HCT116 (cell line): ENCODE data around the gene INS. TPM values are rescaled to one million over a fixed set of nuclear protein-coding genes. Genes with fewer than 3 reads are reported as not detected.
A peak's percentile ranks its signal among the peaks of the same experiment; 100 is the strongest.

ENCODE experiments used
- ATAC-seq: fragments of 200-7000 bp; cut with Tn5 transposase; 2 replicates; pipeline ENCODE4 v1.9.1; 2020; ENCODE audit warnings: mild to moderate bottlenecking, moderate library complexity
- BruUV-seq: library from RNA; stranded (reverse); fragments of 400-500 nt; replicated peaks from 2 replicates; lab custom pipeline; 2021; lab: Mats Ljungman, UMichigan
- CTCF ChIA-PET: fragments of 300-600 bp; sonication (Branson Sonifier 250); formaldehyde crosslinking; loops from one replicate; lab custom pipeline; 2021; ENCODE audit warnings: antibody characterized with exemption; lab: Charles Lee
- POLR2A ChIA-PET: fragments of 300-600, 350-600 bp; sonication (Branson Sonifier 250); formaldehyde crosslinking; loops from one replicate; lab custom pipeline; 2021; ENCODE audit warnings: antibody characterized with exemption; lab: Charles Lee
- RAD21 ChIA-PET, 2 experiments: fragments of 300-600 bp; sonication (Branson Sonifier 250); formaldehyde crosslinking; loops; one replicate each; lab custom pipeline; 2023; ENCODE audit warnings: low total read pairs in 2 of 2; ENCODE audit not compliant: uncharacterized antibody in 2 of 2, unreplicated experiment in 2 of 2, low non-redundant PET in 1 of 2; lab: Charles Lee
- DNase-seq: peaks from one replicate; pipeline ENCODE4 v3.0.0-alpha.2; 2010; ENCODE audit warnings: low read depth, low spot score
- H2AFZ ChIP-seq: fragments of 200-600 bp; shearing (Covaris generic), sonication (generic); 2 replicates; pipeline ENCODE4 v1.6.1; 2017; ENCODE audit warnings: low read depth, mixed run types, mixed read lengths, antibody characterized with exemption, low read length; ENCODE audit not compliant: poor library complexity, severe bottlenecking
- H3K27ac ChIP-seq: 2 replicates; pipeline ENCODE4 v1.5.1; 2012; ENCODE audit warnings: low read depth, low read length
- H3K27me3 ChIP-seq: fragments of 200-600 bp; sonication (generic); 2 replicates; pipeline ENCODE4 v1.6.1; 2016; ENCODE audit warnings: mixed run types, low read length, mixed read lengths; ENCODE audit not compliant: insufficient read depth
- H3K36me3 ChIP-seq, 2 experiments: fragments of 200-500 bp in 1 of 2; fragments of 200-600 bp in 1 of 2; sonication (Bioruptor generic) in 1 of 2; sonication (generic) in 1 of 2; 2 replicates each; pipeline versions ENCODE4 v1.5.1 to v1.6.1; 2014 to 2016; ENCODE audit warnings: low read length in 2 of 2, inconsistent platforms in 1 of 2, mixed read lengths in 1 of 2, mixed run types in 1 of 2; ENCODE audit not compliant: insufficient read depth in 2 of 2, control insufficient read depth in 1 of 2
- H3K4me1 ChIP-seq, 2 experiments: fragments of 200-600 bp in 1 of 2; sonication (generic) in 1 of 2; 2 replicates each; pipeline versions ENCODE4 v1.5.1 to v1.6.1; 2012 to 2017; ENCODE audit warnings: low read length in 2 of 2, inconsistent platforms in 1 of 2, mild to moderate bottlenecking in 1 of 2, mixed read lengths in 1 of 2, mixed run types in 1 of 2, moderate library complexity in 1 of 2; ENCODE audit not compliant: insufficient read depth in 2 of 2, control insufficient read depth in 1 of 2
- H3K4me2 ChIP-seq: fragments of 200-600 bp; sonication (generic); 2 replicates; pipeline ENCODE4 v1.6.1; 2017; ENCODE audit warnings: mixed run types, low read length, mixed read lengths
- H3K4me3 ChIP-seq, 2 experiments: fragments of 200-600 bp in 1 of 2; sonication (generic) in 1 of 2; replicated peaks in 1 of 2; 2 replicates each; pipeline ENCODE4 v1.5.1; 2011 to 2016; ENCODE audit warnings: low read length in 2 of 2, control low read depth in 1 of 2, low read depth in 1 of 2, mild to moderate bottlenecking in 1 of 2, mixed read lengths in 1 of 2, mixed run types in 1 of 2
- H3K79me2 ChIP-seq: fragments of 200-600 bp; sonication (generic); 2 replicates; pipeline ENCODE4 v1.6.1; 2017; ENCODE audit warnings: mild to moderate bottlenecking, mixed run types, low read length, moderate library complexity, mixed read lengths; ENCODE audit not compliant: insufficient read depth
- H3K9ac ChIP-seq: fragments of 200-600 bp; sonication (generic); 2 replicates; pipeline ENCODE4 v1.6.1; 2016; ENCODE audit warnings: low read length, mixed read lengths
- H3K9me2 ChIP-seq: fragments of 200-600 bp; sonication (generic), shearing (Covaris generic); 2 replicates; pipeline ENCODE4 v1.6.1; 2017; ENCODE audit warnings: mixed run types, mild to moderate bottlenecking, moderate library complexity; ENCODE audit not compliant: insufficient read depth
- H3K9me3 ChIP-seq, 2 experiments: fragments of 200-500 bp in 1 of 2; fragments of 200-600 bp in 1 of 2; sonication (Bioruptor generic) in 1 of 2; sonication (generic) in 1 of 2; 2 replicates each; pipeline ENCODE4 v1.6.1; 2014 to 2017; ENCODE audit warnings: low read length in 2 of 2, mixed read lengths in 2 of 2, inconsistent platforms in 1 of 2, low read depth in 1 of 2, mild to moderate bottlenecking in 1 of 2, mixed run types in 1 of 2, moderate library complexity in 1 of 2; ENCODE audit not compliant: control insufficient read depth in 1 of 2, insufficient read depth in 1 of 2
- H4K20me1 ChIP-seq: fragments of 200-600 bp; sonication (generic), shearing (Covaris generic); 2 replicates; pipeline ENCODE4 v1.6.1; 2017; ENCODE audit warnings: mixed run types, mild to moderate bottlenecking, moderate library complexity; ENCODE audit not compliant: insufficient read depth
- ATF3 ChIP-seq: IDR thresholded peaks from 2 replicates; pipeline ENCODE4 v1.6.1; 2012
- CBX3 ChIP-seq: IDR thresholded peaks from 2 replicates; pipeline ENCODE4 v1.6.1; 2012; ENCODE audit warnings: low read depth
- ELF1 ChIP-seq: IDR thresholded peaks from 2 replicates; pipeline ENCODE4 v1.6.1; 2012; ENCODE audit warnings: low read depth, borderline replicate concordance
- EZH2phosphoT487 ChIP-seq: fragments of 200-600 bp; IDR thresholded peaks from 2 replicates; pipeline ENCODE4 v1.6.1; 2018; ENCODE audit warnings: antibody characterized with exemption, borderline replicate concordance
- FOSL1 ChIP-seq: IDR thresholded peaks from 2 replicates; pipeline ENCODE4 v1.6.1; 2012; ENCODE audit warnings: low read depth
- MAX ChIP-seq: IDR thresholded peaks from 2 replicates; pipeline ENCODE4 v1.6.1; 2012
- RAD21 ChIP-seq: IDR thresholded peaks from 2 replicates; pipeline ENCODE4 v1.6.1; 2012; ENCODE audit warnings: low read depth, mild to moderate bottlenecking
- SIN3A ChIP-seq: IDR thresholded peaks from 2 replicates; pipeline ENCODE4 v1.6.1; 2012; ENCODE audit warnings: low read depth
- SP1 ChIP-seq: IDR thresholded peaks from 2 replicates; pipeline ENCODE4 v1.6.1; 2012; ENCODE audit warnings: low read depth
- ZFX ChIP-seq: fragments of 450-650 bp; IDR thresholded peaks from 2 replicates; pipeline ENCODE4 v1.6.1; 2017
- ZNF274 ChIP-seq: fragments of 200-500 bp; sonication (Bioruptor generic); IDR thresholded peaks from 2 replicates; pipeline ENCODE4 v1.6.1; 2014; ENCODE audit warnings: mild to moderate bottlenecking, low read depth, low read length, inconsistent platforms
- intact Hi-C: fragments of 100-400 bp; cut with micrococcal nuclease; formaldehyde crosslinking; loops from 2 replicates; pipeline ENCODE4 v1.10.0; 2022
- total RNA-seq: library from RNA; stranded (reverse); gene quantifications from one replicate; pipeline ENCODE4 v1.2.1, GENCODE V29; 2021; ENCODE audit not compliant: unreplicated experiment
- TF ChIP-seq, protein P1 (sequence below), 3 experiments: fragments of 200-600 bp in 1 of 3; sonication (generic) in 1 of 3; IDR thresholded peaks in 2 of 3; conservative IDR thresholded peaks in 1 of 3; 2 replicates each; pipeline ENCODE4 v1.5.1; 2012 to 2017; ENCODE audit warnings: low read depth in 2 of 3, low read length in 2 of 3, antibody characterized with exemption in 1 of 3, borderline replicate concordance in 1 of 3, control low read depth in 1 of 3, mild to moderate bottlenecking in 1 of 3, mixed read lengths in 1 of 3, mixed run types in 1 of 3, moderate library complexity in 1 of 3; ENCODE audit not compliant: insufficient read depth in 1 of 3

INS gene
- total RNA-seq, 1 experiment from 2014 or later = 0.44 TPM

GRCh38 chr11:2169626-2170570 is 8.9 kb upstream of the INS start:
- peaks cover 2 to 21% of the 10 kb centered on the region in 2 experiments; a peak in 3 of 4 replicates for H3K4me1 ChIP-seq
- no peak for ATAC-seq
- no peaks in the 10 kb centered on the region for H3K9me2 ChIP-seq
- no peak overlapping the region for H3K4me3 ChIP-seq
- no peaks in the 10 kb centered on the region for H3K79me2 ChIP-seq
- no peak overlapping the region for H3K27ac ChIP-seq
- H3K27me3 ChIP-seq = no peaks in the 10 kb centered on the region
- RAD21 ChIA-PET = no interaction called here
- intact Hi-C loops = no loop called here
- no peaks in the 10 kb centered on the region for H4K20me1 ChIP-seq
- TF ChIP-seq FOSL1 = no peak
- TF ChIP-seq MAX = no peak
- TF ChIP-seq ZFX = no peak
- no peak for TF ChIP-seq ATF3
- TF ChIP-seq EZH2phosphoT487 = no peak
- TF ChIP-seq ZNF274 = no peak
- TF ChIP-seq RAD21 = no peak
- TF ChIP-seq, protein P1, sequence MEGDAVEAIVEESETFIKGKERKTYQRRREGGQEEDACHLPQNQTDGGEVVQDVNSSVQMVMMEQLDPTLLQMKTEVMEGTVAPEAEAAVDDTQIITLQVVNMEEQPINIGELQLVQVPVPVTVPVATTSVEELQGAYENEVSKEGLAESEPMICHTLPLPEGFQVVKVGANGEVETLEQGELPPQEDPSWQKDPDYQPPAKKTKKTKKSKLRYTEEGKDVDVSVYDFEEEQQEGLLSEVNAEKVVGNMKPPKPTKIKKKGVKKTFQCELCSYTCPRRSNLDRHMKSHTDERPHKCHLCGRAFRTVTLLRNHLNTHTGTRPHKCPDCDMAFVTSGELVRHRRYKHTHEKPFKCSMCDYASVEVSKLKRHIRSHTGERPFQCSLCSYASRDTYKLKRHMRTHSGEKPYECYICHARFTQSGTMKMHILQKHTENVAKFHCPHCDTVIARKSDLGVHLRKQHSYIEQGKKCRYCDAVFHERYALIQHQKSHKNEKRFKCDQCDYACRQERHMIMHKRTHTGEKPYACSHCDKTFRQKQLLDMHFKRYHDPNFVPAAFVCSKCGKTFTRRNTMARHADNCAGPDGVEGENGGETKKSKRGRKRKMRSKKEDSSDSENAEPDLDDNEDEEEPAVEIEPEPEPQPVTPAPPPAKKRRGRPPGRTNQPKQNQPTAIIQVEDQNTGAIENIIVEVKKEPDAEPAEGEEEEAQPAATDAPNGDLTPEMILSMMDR (IDR thresholded peaks at IDR 0.05 in 2 of 3, conservative IDR thresholded peaks at IDR 0.05 in 1 of 3; ENCODE audit: borderline replicate concordance in 1 of 3, insufficient read depth in 1 of 3, low read depth in 2 of 3, low read length in 2 of 3) = no peak
- TF ChIP-seq SP1 = no peak
- no peak for TF ChIP-seq SIN3A
- TF ChIP-seq CBX3 = no peak
- TF ChIP-seq ELF1 = no peak
- TF ChIP-seq, all 23 proteins: peak for 0
- no peaks in the 10 kb centered on the region for H3K36me3 ChIP-seq
- POLR2A ChIA-PET = no interaction called here
- H2AFZ ChIP-seq = no peak overlapping the region
- DNase-seq = no peak
- H3K9ac ChIP-seq = no peak overlapping the region
- CTCF ChIA-PET = interaction anchor here (1.0 to 1.6 kb wide), 4 partner anchors 9 to 251 kb away, joined by 3 to 5 read pairs (median 4); no protein-coding TSS in a partner anchor
- BruUV-seq = no TSS peak
- H3K9me3 ChIP-seq = no peaks in the 10 kb centered on the region
- H3K4me2 ChIP-seq = peak overlapping the region; percentile 47; the same call in 1 of the 2 replicates
